H1 (cell line): Measurements from ENCODE around the gene CDH20. TPM values are rescaled to one million over a fixed set of nuclear protein-coding genes. Genes with fewer than 3 reads are reported as not detected.

Experiments used
- CTCF ChIA-PET: fragments of 300-600 bp; sonication (Branson Sonifier 250); formaldehyde crosslinking; loops from one replicate; lab custom pipeline; 2021; ENCODE audit not compliant: partially characterized antibody; lab: Charles Lee
- POLR2A ChIA-PET: fragments of 300-600 bp; sonication (Branson Sonifier 250); formaldehyde crosslinking; loops from one replicate; lab custom pipeline; 2021; ENCODE audit warnings: inconsistent platforms; ENCODE audit not compliant: partially characterized antibody; lab: Charles Lee
- DNase-seq, 2 experiments: peaks; one replicate each; pipeline versions ENCODE4 v3.0.0 to v3.0.0-alpha.2; 2010 to 2022; ENCODE audit warnings: low spot score in 2 of 2, low read depth in 1 of 2, mixed read lengths in 1 of 2
- FAIRE-seq: peaks from 2 replicates; lab custom pipeline; 2011; peaks lifted over from hg19 to GRCh38; lab: Jason Lieb, UNC
- H2AFZ ChIP-seq: 2 replicates; pipeline ENCODE4 v1.8.1; 2012; ENCODE audit warnings: low read length, inconsistent platforms
- H2AK5ac ChIP-seq: 2 replicates; pipeline ENCODE4 v1.6.1; 2013; ENCODE audit warnings: low read depth, low read length
- H2BK120ac ChIP-seq: replicated peaks from 2 replicates; pipeline ENCODE3; 2013; ENCODE audit warnings: low read depth, low read length, inconsistent platforms
- H2BK12ac ChIP-seq: 2 replicates; pipeline ENCODE4 v1.6.1; 2013; ENCODE audit warnings: low read depth, low read length
- H2BK15ac ChIP-seq: 2 replicates; pipeline ENCODE4 v1.6.1; 2013; ENCODE audit warnings: low read length
- H2BK20ac ChIP-seq: 2 replicates; pipeline ENCODE4 v1.6.1; 2013; ENCODE audit warnings: low read length
- H2BK5ac ChIP-seq: 2 replicates; pipeline ENCODE4 v1.6.1; 2013; ENCODE audit warnings: low read depth, low read length
- H3K14ac ChIP-seq: 2 replicates; pipeline ENCODE4 v1.6.1; 2013; ENCODE audit warnings: inconsistent platforms; ENCODE audit not compliant: insufficient read length
- H3K18ac ChIP-seq: 2 replicates; pipeline ENCODE4 v1.6.1; 2013; ENCODE audit warnings: low read length; ENCODE audit errors: extremely low read depth
- H3K23ac ChIP-seq: 2 replicates; pipeline ENCODE4 v1.6.1; 2013; ENCODE audit warnings: inconsistent platforms; ENCODE audit not compliant: insufficient read length
- H3K23me2 ChIP-seq: 2 replicates; pipeline ENCODE4 v1.6.1; 2013; ENCODE audit warnings: low read depth, low read length
- H3K27ac ChIP-seq: 2 replicates; pipeline ENCODE4 v1.6.1; 2011; ENCODE audit warnings: low read depth, low read length, inconsistent platforms
- H3K27me3 ChIP-seq, 4 experiments: replicated peaks in 1 of 4; 1 replicate in 1 of 4; 2 replicates in 3 of 4; pipeline versions ENCODE4 v1.6.1 to v1.8.1; 2011 to 2013; ENCODE audit warnings: low read length in 3 of 4, mild to moderate bottlenecking in 3 of 4, inconsistent platforms in 2 of 4, mixed read lengths in 2 of 4, moderate library complexity in 1 of 4; ENCODE audit not compliant: control insufficient read depth in 3 of 4, insufficient read depth in 3 of 4; ENCODE audit errors: extremely low read depth in 1 of 4
- H3K36me3 ChIP-seq, 4 experiments: 2 replicates each; pipeline versions ENCODE4 v1.6.1 to v1.8.1; 2011 to 2013; ENCODE audit warnings: mild to moderate bottlenecking in 4 of 4, low read length in 3 of 4, moderate library complexity in 2 of 4, control low read depth in 1 of 4, inconsistent platforms in 1 of 4; ENCODE audit not compliant: insufficient read depth in 4 of 4, control insufficient read depth in 2 of 4
- H3K4ac ChIP-seq: replicated peaks from 2 replicates; pipeline ENCODE3; 2013; ENCODE audit warnings: low read length, low read depth, mixed read lengths, inconsistent platforms; ENCODE audit not compliant: insufficient read length
- H3K4me1 ChIP-seq, 4 experiments: replicated peaks in 1 of 4; 1 replicate in 1 of 4; 2 replicates in 3 of 4; pipeline versions ENCODE4 v1.6.1 to v1.8.1; 2011 to 2013; ENCODE audit warnings: low read length in 3 of 4, inconsistent platforms in 2 of 4, mixed read lengths in 1 of 4; ENCODE audit not compliant: insufficient read depth in 4 of 4, control insufficient read depth in 3 of 4
- H3K4me2 ChIP-seq, 2 experiments: 2 replicates each; pipeline versions ENCODE4 v1.6.1 to v1.8.1; 2011 to 2013; ENCODE audit warnings: low read depth in 2 of 2, low read length in 2 of 2, control low read depth in 1 of 2, inconsistent platforms in 1 of 2, mild to moderate bottlenecking in 1 of 2; ENCODE audit not compliant: insufficient read depth in 1 of 2
- H3K4me3 ChIP-seq, 4 experiments: fragments of 200-600, 300-600 bp in 1 of 4; sonication (generic), shearing (Covaris generic), sonication (Bioruptor Twin) in 1 of 4; 2 replicates each; pipeline versions ENCODE4 v1.5.1 to v1.8.1; 2011 to 2016; ENCODE audit warnings: low read length in 4 of 4, low read depth in 3 of 4, control low read depth in 2 of 4, inconsistent platforms in 2 of 4, mild to moderate bottlenecking in 2 of 4, mixed read lengths in 1 of 4, moderate library complexity in 1 of 4; ENCODE audit not compliant: insufficient read depth in 2 of 4; ENCODE audit errors: extremely low read depth in 1 of 4
- H3K56ac ChIP-seq: replicated peaks from 2 replicates; pipeline ENCODE3; 2013; ENCODE audit warnings: low read depth, mild to moderate bottlenecking, mixed read lengths, low read length, inconsistent platforms; ENCODE audit not compliant: insufficient read length
- H3K79me1 ChIP-seq: 2 replicates; pipeline ENCODE4 v1.6.1; 2013; ENCODE audit warnings: low read depth, low read length, control low read depth
- H3K79me2 ChIP-seq, 2 experiments: 2 replicates each; pipeline versions ENCODE4 v1.6.1 to v1.8.1; 2012 to 2013; ENCODE audit warnings: low read length in 2 of 2, mild to moderate bottlenecking in 2 of 2, inconsistent platforms in 1 of 2; ENCODE audit not compliant: insufficient read depth in 2 of 2, control insufficient read depth in 1 of 2
- H3K9ac ChIP-seq, 4 experiments: replicated peaks in 1 of 4; 1 replicate in 1 of 4; 2 replicates in 3 of 4; pipeline versions ENCODE4 v1.6.1 to v1.8.1; 2011 to 2013; ENCODE audit warnings: low read depth in 3 of 4, low read length in 3 of 4, control low read depth in 2 of 4, mild to moderate bottlenecking in 2 of 4, moderate library complexity in 2 of 4, inconsistent platforms in 1 of 4; ENCODE audit errors: extremely low read depth in 1 of 4
- H3K9me3 ChIP-seq, 2 experiments: 2 replicates each; pipeline versions ENCODE4 v1.6.1 to v1.8.1; 2012 to 2013; ENCODE audit warnings: mild to moderate bottlenecking in 2 of 2, moderate library complexity in 2 of 2, control low read depth in 1 of 2, inconsistent platforms in 1 of 2, low read depth in 1 of 2, low read length in 1 of 2, mixed read lengths in 1 of 2; ENCODE audit not compliant: insufficient read depth in 2 of 2
- H4K20me1 ChIP-seq, 2 experiments: replicated peaks in 1 of 2; 2 replicates each; pipeline versions ENCODE3 to v1.8.1; 2011 to 2013; ENCODE audit warnings: inconsistent platforms in 2 of 2, low read length in 2 of 2, mild to moderate bottlenecking in 1 of 2; ENCODE audit not compliant: insufficient read depth in 2 of 2, control insufficient read depth in 1 of 2
- H4K5ac ChIP-seq: 2 replicates; pipeline ENCODE4 v1.6.1; 2013; ENCODE audit warnings: low read length, low read depth, mixed read lengths, inconsistent platforms; ENCODE audit not compliant: insufficient read length
- H4K8ac ChIP-seq: 2 replicates; pipeline ENCODE4 v1.8.0; 2013; ENCODE audit warnings: mild to moderate bottlenecking, moderate library complexity, low read length, inconsistent platforms; ENCODE audit not compliant: insufficient read depth; ENCODE audit errors: extremely low read depth
- H4K91ac ChIP-seq: replicated peaks from 2 replicates; pipeline ENCODE3; 2013; ENCODE audit warnings: low read length, mixed read lengths, inconsistent platforms; ENCODE audit not compliant: insufficient read length
- CREB1 ChIP-seq: IDR thresholded peaks from 2 replicates; pipeline ENCODE4 v1.6.1; 2012; ENCODE audit warnings: inconsistent platforms
- E2F6 ChIP-seq: IDR thresholded peaks from 2 replicates; pipeline ENCODE4 v1.6.1; 2012; ENCODE audit warnings: inconsistent platforms
- EP300 ChIP-seq, 2 experiments: IDR thresholded peaks; 1 replicate in 1 of 2; 2 replicates in 1 of 2; pipeline ENCODE4 v1.6.1; 2011 to 2012; ENCODE audit warnings: low read depth in 2 of 2, low read length in 2 of 2, mild to moderate bottlenecking in 2 of 2, borderline replicate concordance in 1 of 2, inconsistent platforms in 1 of 2, moderate library complexity in 1 of 2
- HDAC6 ChIP-seq: IDR thresholded peaks from one replicate; pipeline ENCODE4 v1.7.1; 2012; ENCODE audit warnings: low read depth, mild to moderate bottlenecking, inconsistent platforms, low read length, moderate library complexity
- MAFK ChIP-seq: IDR thresholded peaks from 2 replicates; pipeline ENCODE4 v1.6.1; 2012; ENCODE audit warnings: low read depth, mild to moderate bottlenecking, improper control_type of control experiment, low read length
- NRF1 ChIP-seq: IDR thresholded peaks from 2 replicates; pipeline ENCODE4 v1.6.1; 2011; ENCODE audit warnings: mild to moderate bottlenecking, low read depth, low read length, improper control_type of control experiment
- POLR2AphosphoS5 ChIP-seq: IDR thresholded peaks from 2 replicates; pipeline ENCODE4 v1.6.1; 2011; ENCODE audit warnings: low read depth, low read length
- POU5F1 ChIP-seq: IDR thresholded peaks from 2 replicates; pipeline ENCODE4 v1.6.1; 2011; ENCODE audit warnings: low read depth, mild to moderate bottlenecking, low read length, moderate library complexity
- RFX5 ChIP-seq: IDR thresholded peaks from 2 replicates; pipeline ENCODE4 v1.6.1; 2011; ENCODE audit warnings: low read depth, low read length, improper control_type of control experiment, borderline replicate concordance
- SIRT6 ChIP-seq: IDR thresholded peaks from one replicate; pipeline ENCODE4 v1.7.1; 2012; ENCODE audit warnings: low read length, inconsistent platforms
- SUZ12 ChIP-seq: fragments of 200-600 bp; sonication (generic); IDR thresholded peaks from 2 replicates; pipeline ENCODE4 v1.6.1; 2012; ENCODE audit warnings: mild to moderate bottlenecking, inconsistent platforms, low read length, moderate library complexity, mixed read lengths
- TAF7 ChIP-seq: optimal IDR thresholded peaks from 2 replicates; pipeline ENCODE3; 2011; ENCODE audit warnings: low read depth, mild to moderate bottlenecking, inconsistent platforms, low read length, moderate library complexity, borderline replicate concordance
- USF2 ChIP-seq: IDR thresholded peaks from 2 replicates; pipeline ENCODE4 v1.6.1; 2011; ENCODE audit warnings: low read length, improper control_type of control experiment
- WGBS, 2 experiments: shearing (Covaris generic) in 1 of 2; methylation state at CpG; one replicate each; pipeline versions ENCODE4 v1.1.6 to v1.1.7; 2013 to 2015; ENCODE audit warnings: low lambda C conversion rate in 2 of 2, mixed read lengths in 2 of 2, inconsistent platforms in 1 of 2, low coverage in 1 of 2, missing lambda C conversion rate in 1 of 2; ENCODE audit not compliant: insufficient replicate concordance in 2 of 2, insufficient coverage in 1 of 2, insufficient read length in 1 of 2; ENCODE audit errors: extremely low coverage in 1 of 2, missing lambda C conversion rate in 1 of 2; 5-methylcytosine and 5-hydroxymethylcytosine counted together
- polyA plus RNA-seq, 7 experiments: library from polyadenylated mRNA; depleted of rRNA in 3 of 7; stranded (reverse) in 5 of 7; unstranded in 2 of 7; fragments of >200 nt in 5 of 7; fragments of 200-250 nt in 2 of 7; gene quantifications; 1 replicate in 5 of 7; 2 replicates in 1 of 7; 4 replicates in 1 of 7; pipeline versions ENCODE4 v1.2.1 to v1.2.3, GENCODE V29; 2011 to 2013; ENCODE audit warnings: missing spikeins in 2 of 7, mixed read lengths in 2 of 7
- total RNA-seq: library from RNA; stranded (reverse); fragmentation: NEBNext Ultra II Directional; extraction: Animal tissue kit (Norgen Biotek cat#: 25700); gene quantifications from 2 replicates; pipeline ENCODE4 v1.2.1, GENCODE V29; 2021

CDH20 gene
- total and polyA plus RNA-seq, 2 of the 8 experiments (the other 6 are each of a cell fraction or from before 2014, with no cell fraction given): 0.07 to 0.12 TPM

GRCh38 chr18:61474341-61474740, 141.1 kb downstream of the CDH20 start:
- Histone ChIP-seq H2BK5ac (no peak overlapping the region), H3K4ac (no peak overlapping the region), H4K5ac (no peak overlapping the region), H3K79me1 (no peaks in the 10 kb centered on the region), H3K4me3 (no peak overlapping the region), H3K14ac (no peak overlapping the region), H3K9me3 (no peaks in the 10 kb centered on the region), H3K4me1 (peaks cover 0 to 6% (median 0%) of the 10 kb centered on the region in 4 experiments; a peak in 1 of 7 replicates), H3K27me3 (0 out of 7 replicates have a peak, but pooled peaks cover 0 to 3% (median 0%) of the 10 kb centered on the region in 4 experiments), H4K8ac (no peak overlapping the region), H4K91ac (no peak overlapping the region), H4K20me1 (no peaks in the 10 kb centered on the region), H2BK12ac (no peak overlapping the region), H3K23ac (no peak overlapping the region), H2BK20ac (no peak overlapping the region), H2AFZ (no peak overlapping the region), H3K9ac (no peak overlapping the region), H3K4me2 (no peak overlapping the region), H3K36me3 (no peaks in the 10 kb centered on the region), H3K18ac (no peak overlapping the region), H2BK15ac (no peak overlapping the region), H2BK120ac (no peak overlapping the region), H3K23me2 (no peaks in the 10 kb centered on the region), H3K79me2 (no peaks in the 10 kb centered on the region), H3K27ac (no peak overlapping the region), H3K56ac (no peak overlapping the region), H2AK5ac (no peak overlapping the region)
- CTCF ChIA-PET: interaction anchor here (1.0 to 1.2 kb wide), 2 partner anchors 30 to 40 kb away, joined by 3 read pairs; no protein-coding TSS in a partner anchor
- DNase-seq (no peak), FAIRE-seq (no peak)
- 92% methylated on average over 6 of the region's 6 CpGs; no CpG with 5 or more reads in 1 of the 2 experiments for WGBS, 2 experiments
- POLR2A ChIA-PET: no interaction called here
- TF ChIP-seq POU5F1 (no peak), TAF7 (no peak), MAFK (no peak), EP300 (IDR thresholded peaks at IDR 0.05; ENCODE audit: borderline replicate concordance in 1 of 2, low read depth in 2 of 2, low read length in 2 of 2) (no peak), USF2 (no peak), CREB1 (no peak), NRF1 (no peak), RFX5 (no peak), HDAC6 (no peak), E2F6 (no peak), POLR2AphosphoS5 (no peak), SIRT6 (no peak), SUZ12 (no peak)
